GM13976 (cell line): ENCODE measurements around the gene JOSD2.

Source experiments
- DNase-seq: peaks from one replicate; pipeline ENCODE4 v3.0.0; 2012; ENCODE audit warnings: low spot score
- CTCF ChIP-seq: IDR thresholded peaks from 2 replicates; pipeline ENCODE4 v1.5.1; 2012; ENCODE audit warnings: borderline replicate concordance, mild to moderate bottlenecking; ENCODE audit not compliant: insufficient read depth; ENCODE audit errors: extremely low read depth, missing control alignments, control extremely low read depth
- in situ Hi-C: fragments of 300-500 bp; cut with MboI; formaldehyde crosslinking; loops from one replicate; pipeline ENCODE4 v1.12.0; 2022; ENCODE audit warnings: low sequenced_read_pairs, mixed read lengths, inconsistent platforms; ENCODE audit not compliant: unreplicated experiment

Gene JOSD2

GRCh38 chr19:50519006-50519575, 8.1 kb upstream of the JOSD2 start:
- no peak for DNase-seq
- no peak for TF ChIP-seq CTCF
- in situ Hi-C loops, result no loop called here

GRCh38 chr19:50518091-50519005, 7.4 kb upstream of the JOSD2 start:
- no peak for TF ChIP-seq CTCF
- no peak for DNase-seq
- in situ Hi-C loops, result no loop called here

GRCh38 chr19:50517704-50518075, 6.7 kb upstream of the JOSD2 start:
- no peak for DNase-seq
- no peak for TF ChIP-seq CTCF
- in situ Hi-C loops, result no loop called here

- in situ Hi-C loops, result no loop called here
- no peak for DNase-seq
- TF ChIP-seq CTCF, result no peak
These were observed 6.1 kb upstream of the JOSD2 start for GRCh38 chr19:50516964-50517703.

GRCh38 chr19:50516456-50516855, 5.5 kb upstream of the JOSD2 start:
- in situ Hi-C loops, result no loop called here
- no peak for DNase-seq
- TF ChIP-seq CTCF, result no peak

- no peak for TF ChIP-seq CTCF
- in situ Hi-C loops, result no loop called here
These were observed 4.2 kb upstream of the JOSD2 start for GRCh38 chr19:50515168-50515561.

More at GRCh38 chr19:50515168-50515561, 4.2 kb upstream of the JOSD2 start:
- no peak for DNase-seq
